Left ventricle myocardium inferior (tissue), 1 donor: Measurements from ENCODE around the gene BACH1. TPM values are rescaled to one million over a fixed set of nuclear protein-coding genes. Genes with fewer than 3 reads are reported as not detected.

Experiments used
- DNase-seq: peaks from one replicate; pipeline ENCODE4 v3.0.0-alpha.2; 2020
- H3K27ac ChIP-seq: fragments of 200-600 bp; replicated peaks from 2 replicates; pipeline ENCODE4 v1.8.0; 2021
- H3K27me3 ChIP-seq: fragments of 200-600 bp; 2 replicates; pipeline ENCODE4 v1.8.0; 2021; ENCODE audit warnings: low read depth
- H3K36me3 ChIP-seq: fragments of 200-600 bp; 2 replicates; pipeline ENCODE4 v1.8.0; 2021
- H3K4me1 ChIP-seq: fragments of 200-600 bp; 2 replicates; pipeline ENCODE4 v1.8.0; 2021
- H3K4me3 ChIP-seq: fragments of 200-600 bp; 2 replicates; pipeline ENCODE4 v1.8.0; 2021; ENCODE audit warnings: mild to moderate bottlenecking, moderate library complexity
- H3K9me3 ChIP-seq: fragments of 200-600 bp; replicated peaks from 2 replicates; pipeline ENCODE4 v1.8.0; 2021
- CTCF ChIP-seq: fragments of 200-600 bp; IDR thresholded peaks from 2 replicates; pipeline ENCODE4 v1.8.0; 2021; ENCODE audit warnings: antibody characterized with exemption, mild to moderate bottlenecking, borderline replicate concordance
- intact Hi-C: fragments of 100-400 bp; cut with micrococcal nuclease; formaldehyde crosslinking; loops from one replicate; pipeline ENCODE4 v1.11.0; 2022
- total RNA-seq: library from RNA; stranded (reverse); fragmentation: NEBNext Ultra II Directional; extraction: Animal tissue kit (Norgen Biotek cat#: 25700); gene quantifications from one replicate; pipeline ENCODE4 v1.2.1, GENCODE V29; 2021
- donor health status: DM: no; HTN: yes; CAD: no; lungs with severe emphysema.

The BACH1 gene
- total RNA-seq, 1 donor from 2014 or later: 38.3 TPM

GRCh38 chr21:29316806-29317205 is 18.1 kb downstream of the BACH1 start:
- no peak for TF ChIP-seq CTCF
- Histone ChIP-seq H3K4me1 (peaks cover 78% of the 10 kb centered on the region), H3K27me3 (no peaks in the 10 kb centered on the region), H3K36me3 (peaks cover 8% of the 10 kb centered on the region), H3K4me3 (no peak overlapping the region), H3K9me3 (no peaks in the 10 kb centered on the region), H3K27ac (no peak overlapping the region)
- intact Hi-C loops: no loop called here
- no peak for DNase-seq

DNA sequence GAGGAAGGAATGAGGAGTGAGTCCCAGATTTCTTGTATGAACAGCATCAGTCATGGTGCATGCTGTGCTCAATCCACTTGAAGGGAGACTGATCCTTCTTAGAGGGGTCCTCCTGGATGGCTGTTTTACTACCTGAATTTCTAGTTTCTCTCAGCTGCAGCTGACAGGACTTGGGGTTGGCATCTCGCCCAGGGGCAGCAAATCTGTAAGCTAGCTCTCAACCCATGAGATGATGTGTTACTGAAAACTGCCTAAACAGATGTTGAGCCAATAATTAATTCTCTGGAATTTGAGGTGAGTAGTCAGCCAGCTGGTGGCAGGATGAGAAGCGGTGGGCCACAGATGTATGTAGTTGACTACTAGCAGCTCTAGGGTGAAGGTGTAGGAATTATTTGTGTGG is 19.6 kb downstream of the BACH1 start:
- Histone ChIP-seq H3K36me3 (peaks cover 18% of the 10 kb centered on the region), H3K4me3 (no peak overlapping the region), H3K4me1 (peaks cover 67% of the 10 kb centered on the region), H3K27ac (no peak overlapping the region), H3K27me3 (no peaks in the 10 kb centered on the region), H3K9me3 (no peaks in the 10 kb centered on the region)
- intact Hi-C loops: no loop called here
- DNase-seq: no peak
- TF ChIP-seq CTCF: no peak

- H3K4me1 ChIP-seq: peaks cover 50% of the 10 kb centered on the region
- H3K36me3 ChIP-seq: peaks cover 23% of the 10 kb centered on the region
- no peak overlapping the region for H3K27ac ChIP-seq
- H3K9me3 ChIP-seq: no peaks in the 10 kb centered on the region
- intact Hi-C loops: no loop called here
- TF ChIP-seq CTCF: no peak
- no peak for DNase-seq
- H3K27me3 ChIP-seq: no peaks in the 10 kb centered on the region
- H3K4me3 ChIP-seq: no peak overlapping the region
Measured at GRCh38 chr21:29320031-29320430, 21.3 kb downstream of the BACH1 start.

DNA sequence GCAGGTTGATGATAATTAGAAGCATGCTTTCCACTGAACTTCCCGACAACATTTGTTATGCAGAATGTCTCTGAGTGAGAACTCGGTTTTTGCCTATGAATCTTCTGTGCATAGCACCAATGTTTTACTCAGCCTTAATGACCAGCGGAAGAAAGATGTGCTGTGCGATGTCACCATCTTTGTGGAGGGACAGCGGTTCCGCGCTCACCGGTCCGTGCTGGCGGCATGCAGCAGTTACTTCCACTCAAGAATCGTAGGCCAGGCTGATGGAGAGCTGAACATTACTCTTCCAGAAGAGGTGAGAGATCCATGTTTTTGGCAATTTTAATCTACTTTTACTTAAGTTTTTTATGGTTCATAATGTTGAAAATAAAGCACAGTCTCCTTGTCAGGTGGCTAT is 22.5 kb downstream of the BACH1 start:
- peaks cover 42% of the 10 kb centered on the region for H3K4me1 ChIP-seq
- no peak for DNase-seq
- no peak overlapping the region for H3K27ac ChIP-seq
- H3K4me3 ChIP-seq: no peak overlapping the region
- no peaks in the 10 kb centered on the region for H3K9me3 ChIP-seq
- H3K27me3 ChIP-seq: no peaks in the 10 kb centered on the region
- intact Hi-C loops: no loop called here
- no peak for TF ChIP-seq CTCF
- peaks cover 26% of the 10 kb centered on the region for H3K36me3 ChIP-seq

- peaks cover 42% of the 10 kb centered on the region for H3K4me1 ChIP-seq
- intact Hi-C loops: no loop called here
- no peaks in the 10 kb centered on the region for H3K27me3 ChIP-seq
- no peaks in the 10 kb centered on the region for H3K9me3 ChIP-seq
- H3K4me3 ChIP-seq: no peak overlapping the region
- no peak overlapping the region for H3K27ac ChIP-seq
- no peak for DNase-seq
- peaks cover 36% of the 10 kb centered on the region for H3K36me3 ChIP-seq
- TF ChIP-seq CTCF: no peak
Measured at GRCh38 chr21:29321932-29322928, 23.5 kb downstream of the BACH1 start.
